HepG2 (cell line): ENCODE data around the gene ARHGDIG.

Experiments
- CHD4 ChIP-seq: fragments of 200-600 bp; sonication (generic); IDR thresholded peaks from 2 replicates; pipeline ENCODE4 v1.7.0; 2017; ENCODE audit warnings: mild to moderate bottlenecking, low read length, borderline replicate concordance
- RBM39 ChIP-seq: fragments of 200-400 bp; formaldehyde crosslinking; IDR thresholded peaks from one replicate; pipeline ENCODE4 v1.6.1; 2018; ENCODE audit warnings: antibody characterized with exemption, mild to moderate bottlenecking, low read depth, low read length; ENCODE audit not compliant: poor library complexity, severe bottlenecking

DNA sequence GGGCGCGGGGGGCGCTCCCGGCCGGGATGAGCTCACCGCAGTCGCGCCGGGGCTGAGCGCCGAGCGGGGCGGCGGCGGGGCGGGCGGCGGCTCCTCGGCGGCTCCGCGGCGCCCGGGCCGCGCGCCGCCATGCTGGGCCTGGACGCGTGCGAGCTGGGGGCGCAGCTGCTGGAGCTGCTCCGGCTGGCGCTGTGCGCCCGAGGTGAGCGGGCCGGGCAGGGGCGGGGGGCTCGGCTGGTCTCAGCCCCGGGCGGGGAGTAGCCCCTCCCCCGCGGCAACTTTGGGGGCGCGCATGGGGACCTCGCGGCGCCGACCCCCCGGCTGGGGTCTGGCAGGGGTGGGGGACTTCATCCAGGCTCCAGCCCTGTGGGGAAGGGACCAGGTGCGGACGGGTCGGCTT, at the start of gene ARHGDIG:
- TF ChIP-seq RBM39 (no peak), CHD4 (no peak)
